GM12875 (cell line): ENCODE data around the gene F12.

ENCODE experiments used
- H3K4me3 ChIP-seq: one replicate; pipeline ENCODE4 v1.5.1; 2011; ENCODE audit warnings: low read depth, low read length, control low read depth
- CTCF ChIP-seq: IDR thresholded peaks from 2 replicates; pipeline ENCODE4 v1.5.1; 2011; ENCODE audit warnings: low read depth, mild to moderate bottlenecking, control low read depth, inconsistent platforms, low read length, moderate library complexity, borderline replicate concordance; ENCODE audit not compliant: insufficient read depth

F12 gene

GRCh38 chr5:177372034-177372896, 37.1 kb downstream of the F12 start:
- H3K4me3 ChIP-seq, result no peak overlapping the region
- no peak for TF ChIP-seq CTCF

GRCh38 chr5:177371120-177372033, 38.0 kb downstream of the F12 start:
- TF ChIP-seq CTCF, result no peak
- no peak overlapping the region for H3K4me3 ChIP-seq

GRCh38 chr5:177370488-177371119, 38.8 kb downstream of the F12 start:
- H3K4me3 ChIP-seq, result no peak overlapping the region
- TF ChIP-seq CTCF, result no peak

- TF ChIP-seq CTCF, result no peak
- H3K4me3 ChIP-seq, result no peak overlapping the region
These were observed 39.5 kb downstream of the F12 start for GRCh38 chr5:177369645-177370440.

GRCh38 chr5:177368869-177369644, 40.3 kb downstream of the F12 start:
- H3K4me3 ChIP-seq, result no peak overlapping the region
- TF ChIP-seq CTCF, result peak; percentile 88
